Neural cell (in vitro differentiated cells): ENCODE results near the gene GOLGA6A. TPM values are rescaled to one million over a fixed set of nuclear protein-coding genes. Genes with fewer than 3 reads are reported as not detected.
"Not testable (repeated sequence)": the region's sequence is repeated elsewhere in the genome, so short reads cannot be mapped to it uniquely, and the experiment has no call there.

Source experiments
- H2AFZ ChIP-seq: fragments of 200-600, 300-800 bp; sonication (generic), shearing (Covaris generic); 2 replicates; pipeline ENCODE4 v1.6.0; 2014; ENCODE audit warnings: low read depth, mild to moderate bottlenecking, antibody characterized with exemption, low read length, moderate library complexity
- H3F3A ChIP-seq: fragments of 200-600 bp; shearing (Covaris generic); 2 replicates; pipeline ENCODE4 v1.6.1; 2016; ENCODE audit warnings: mild to moderate bottlenecking, moderate library complexity, mixed read lengths, antibody characterized with exemption, low read length; ENCODE audit not compliant: insufficient read depth, poor library complexity, severe bottlenecking
- H3K27ac ChIP-seq: fragments of 200-600, 300-800 bp; sonication (generic), shearing (Covaris generic); 2 replicates; pipeline ENCODE4 v1.5.1; 2014; ENCODE audit warnings: mild to moderate bottlenecking, low read length, moderate library complexity
- H3K27me3 ChIP-seq: fragments of 300-800, 200-600 bp; sonication (generic), shearing (Covaris generic); 2 replicates; pipeline ENCODE4 v1.6.0; 2014; ENCODE audit warnings: mild to moderate bottlenecking, low read depth, low read length, moderate library complexity; ENCODE audit not compliant: insufficient read depth
- H3K36me3 ChIP-seq: fragments of 300-800, 200-600 bp; sonication (generic), shearing (Covaris generic); 2 replicates; pipeline ENCODE4 v1.5.1; 2014; ENCODE audit warnings: mild to moderate bottlenecking, antibody characterized with exemption, low read length, moderate library complexity; ENCODE audit not compliant: insufficient read depth
- H3K4me2 ChIP-seq: fragments of 300-800, 200-600 bp; sonication (generic), shearing (Covaris generic); 2 replicates; pipeline ENCODE4 v1.6.0; 2014; ENCODE audit warnings: mild to moderate bottlenecking, low read length
- H3K4me3 ChIP-seq: fragments of 300-800, 200-600 bp; sonication (generic), shearing (Covaris generic); 2 replicates; pipeline ENCODE4 v1.5.1; 2014; ENCODE audit warnings: mild to moderate bottlenecking, low read length, moderate library complexity
- H3K79me2 ChIP-seq: fragments of 200-600 bp; shearing (Covaris generic); replicated peaks from 2 replicates; pipeline ENCODE4 v1.6.0; 2014; ENCODE audit warnings: mild to moderate bottlenecking, low read length, moderate library complexity; ENCODE audit not compliant: insufficient read depth
- H3K9ac ChIP-seq: fragments of 300-800, 200-600 bp; sonication (generic), shearing (Covaris generic); 2 replicates; pipeline ENCODE4 v1.6.1; 2016; ENCODE audit warnings: mild to moderate bottlenecking, low read length, mixed read lengths
- H3K9me2 ChIP-seq: fragments of 200-600 bp; shearing (Covaris generic); 2 replicates; pipeline ENCODE4 v1.6.1; 2016; ENCODE audit warnings: mild to moderate bottlenecking, low read length, mixed read lengths; ENCODE audit not compliant: insufficient read depth
- H3K9me3 ChIP-seq: fragments of 200-600, 300-800 bp; sonication (generic), shearing (Covaris generic); 2 replicates; pipeline ENCODE4 v1.6.1; 2016; ENCODE audit warnings: mild to moderate bottlenecking, mixed run types, low read length, moderate library complexity, mixed read lengths
- H4K20me1 ChIP-seq: fragments of 200-600 bp; shearing (Covaris generic); 2 replicates; pipeline ENCODE4 v1.6.1; 2016; ENCODE audit warnings: mild to moderate bottlenecking, mixed run types; ENCODE audit not compliant: insufficient read depth
- SMC3 ChIP-seq: fragments of 450-650 bp; conservative IDR thresholded peaks from 2 replicates; pipeline ENCODE4 v1.6.1; 2014; ENCODE audit warnings: antibody characterized with exemption, mild to moderate bottlenecking, moderate library complexity; ENCODE audit not compliant: poor library complexity
- polyA plus RNA-seq: library from polyadenylated mRNA; depleted of rRNA; stranded (reverse); fragments of >200 nt; gene quantifications from 2 replicates; pipeline ENCODE4 v1.2.3, GENCODE V29; 2014
- TF ChIP-seq, protein P1 (sequence below): fragments of 450-650 bp; IDR thresholded peaks from 2 replicates; pipeline ENCODE4 v1.5.1; 2014; ENCODE audit warnings: antibody characterized with exemption, mild to moderate bottlenecking, moderate library complexity; ENCODE audit not compliant: poor library complexity, severe bottlenecking

Gene GOLGA6A
- polyA plus RNA-seq, 1 donor from 2014 or later: 0.50 TPM

DNA sequence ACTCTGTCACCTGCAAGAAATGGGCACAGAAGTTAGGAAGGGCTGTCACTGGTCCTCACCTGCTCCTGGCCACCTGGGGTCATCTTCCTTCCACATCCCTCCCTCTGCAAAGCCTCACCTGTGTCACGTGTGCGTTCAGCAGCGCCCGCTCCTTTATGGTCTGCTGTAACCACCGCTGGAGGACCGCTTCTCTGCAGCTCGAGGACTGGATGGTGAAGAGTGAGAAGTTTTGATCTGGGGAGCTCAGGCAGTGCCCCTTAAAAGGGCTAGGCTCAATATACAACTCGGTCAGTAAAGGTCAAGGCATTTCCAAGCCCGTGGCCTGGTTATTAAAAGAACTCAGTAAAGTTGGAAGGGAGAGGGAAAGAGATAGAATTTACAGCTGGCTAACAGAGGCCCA is 6.6 kb downstream of the GOLGA6A start:
- not testable (repeated sequence) for H3F3A ChIP-seq, H3K27me3 ChIP-seq, H3K4me3 ChIP-seq, H3K4me2 ChIP-seq, H3K36me3 ChIP-seq, H2AFZ ChIP-seq, H3K79me2 ChIP-seq, H3K9me3 ChIP-seq, H3K9me2 ChIP-seq, H4K20me1 ChIP-seq, H3K27ac ChIP-seq, H3K9ac ChIP-seq

DNA sequence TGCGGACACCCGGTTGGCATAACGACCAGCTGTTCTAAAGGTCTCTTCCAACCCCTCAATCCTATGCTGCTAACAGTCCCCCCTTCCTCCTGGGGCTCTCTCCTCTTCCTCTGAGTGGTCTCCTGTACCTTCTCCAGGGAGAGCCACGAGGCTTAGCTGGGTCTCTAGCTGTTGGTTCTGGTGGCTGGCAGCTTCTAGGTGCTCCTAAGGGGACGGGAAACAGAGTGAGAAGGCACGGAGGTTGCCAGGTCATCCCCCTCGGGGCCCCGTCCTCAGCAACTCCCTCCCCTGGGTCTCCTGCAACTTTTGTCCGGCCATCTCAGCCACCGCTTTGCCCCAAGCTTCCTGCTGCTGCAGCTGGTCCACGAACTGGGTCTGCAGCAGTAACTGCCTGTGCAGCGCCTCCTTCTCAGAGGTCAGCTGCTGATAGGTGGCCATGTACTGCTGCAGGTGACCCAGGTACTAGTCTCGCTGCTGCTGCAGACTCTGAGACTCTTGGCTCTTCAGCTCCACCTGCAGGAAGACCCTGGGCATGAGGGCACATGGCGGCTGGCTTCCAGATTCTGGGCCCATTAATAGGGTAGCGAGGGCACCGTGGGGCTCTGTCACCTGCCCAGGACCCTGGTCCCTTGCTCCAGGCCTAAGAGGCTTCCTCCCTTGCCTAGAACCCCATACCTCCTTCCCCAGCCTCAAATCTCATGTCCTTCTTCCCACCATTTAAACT is 9.6 kb downstream of the GOLGA6A start:
- not testable (repeated sequence) for H3K4me3 ChIP-seq, H4K20me1 ChIP-seq, H3K36me3 ChIP-seq, H3K4me2 ChIP-seq, H2AFZ ChIP-seq, H3K79me2 ChIP-seq, H3K27ac ChIP-seq, H3K9me2 ChIP-seq, H3K9me3 ChIP-seq, H3K27me3 ChIP-seq, H3K9ac ChIP-seq, H3F3A ChIP-seq

DNA sequence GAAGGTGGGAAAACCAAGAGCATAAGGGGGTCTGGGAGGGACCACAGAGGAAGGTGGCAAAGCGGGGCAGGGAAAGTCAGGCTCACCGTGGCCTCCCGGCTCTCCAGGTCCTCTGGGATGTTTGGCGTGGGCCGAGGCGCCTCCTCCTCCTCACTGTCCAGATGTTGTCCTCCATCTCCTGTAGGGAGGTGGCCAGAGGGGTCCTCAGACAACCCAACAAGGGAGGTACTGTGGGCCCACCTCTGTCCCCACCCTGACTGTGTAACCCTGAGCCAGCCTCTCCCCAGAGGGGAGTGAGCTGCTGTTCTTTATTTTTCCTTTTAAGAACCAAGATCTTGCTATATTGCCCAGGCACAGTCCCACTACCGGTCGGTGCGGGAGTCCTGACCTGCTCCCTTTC is 10.2 kb downstream of the GOLGA6A start:
- H3K9ac ChIP-seq, H3K4me2 ChIP-seq, H3K36me3 ChIP-seq, H3K79me2 ChIP-seq, H3K27ac ChIP-seq, H3K27me3 ChIP-seq, H2AFZ ChIP-seq, H3K4me3 ChIP-seq, H3K9me3 ChIP-seq, H3K9me2 ChIP-seq, H3F3A ChIP-seq, H4K20me1 ChIP-seq: not testable (repeated sequence)

DNA sequence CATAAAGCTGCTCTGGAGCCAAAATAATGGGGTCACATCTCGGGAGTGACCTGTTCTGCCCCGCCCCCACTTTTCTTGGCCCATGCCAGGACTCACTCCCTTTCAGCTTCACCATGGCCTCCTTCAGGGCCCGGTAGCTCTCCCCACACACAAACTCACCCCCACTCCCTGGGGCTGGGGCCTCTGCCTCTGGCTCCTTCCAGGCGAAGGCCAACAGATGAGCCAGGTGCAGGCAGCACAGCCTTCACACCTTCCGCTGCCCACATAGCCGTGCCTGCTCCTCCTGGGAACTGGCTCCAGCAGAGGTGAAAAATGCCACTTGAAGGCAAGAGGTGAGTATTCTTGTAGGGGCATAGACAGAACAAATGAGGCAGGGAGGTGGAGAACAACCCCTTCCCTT is 10.7 kb downstream of the GOLGA6A start:
- H3K9me3 ChIP-seq, H3K36me3 ChIP-seq, H3K27me3 ChIP-seq, H3K4me3 ChIP-seq, H2AFZ ChIP-seq, H3K79me2 ChIP-seq, H4K20me1 ChIP-seq, H3K9me2 ChIP-seq, H3K27ac ChIP-seq, H3K4me2 ChIP-seq, H3F3A ChIP-seq, H3K9ac ChIP-seq: not testable (repeated sequence)

DNA sequence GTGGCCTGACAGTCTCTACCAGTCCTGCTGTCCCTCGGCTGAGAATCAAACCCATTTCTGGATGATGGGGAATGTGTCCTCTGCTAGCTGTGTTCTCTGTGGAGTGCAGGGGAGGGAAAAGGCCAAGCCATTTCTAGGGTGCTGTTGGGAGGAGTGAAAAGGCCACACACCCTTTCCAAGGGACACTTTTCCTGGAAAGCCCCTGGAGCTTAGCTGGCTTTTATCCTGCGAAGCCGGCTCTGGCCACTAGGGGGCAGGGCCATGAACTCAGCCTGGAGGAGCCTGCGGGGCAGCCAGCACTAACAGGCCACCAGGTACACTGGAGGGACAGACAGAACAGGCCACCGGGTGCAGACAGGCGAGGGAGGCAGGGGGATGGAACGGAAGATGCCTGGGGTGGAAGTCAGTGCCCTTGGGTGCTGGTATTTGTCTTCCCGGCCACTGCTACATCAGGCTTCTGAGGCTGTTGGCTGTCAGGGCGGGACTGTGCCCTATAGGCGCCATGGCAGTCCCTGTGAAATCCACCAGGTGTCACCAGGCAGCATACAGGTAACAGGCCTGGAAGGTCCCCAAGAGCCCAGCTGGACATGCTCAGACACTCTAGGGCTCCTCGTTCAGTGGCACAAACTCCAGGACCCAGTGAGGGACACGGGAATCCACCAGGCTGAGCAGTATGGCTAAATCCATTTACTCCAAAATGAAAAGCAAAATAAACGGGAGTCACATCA is 16.5 kb downstream of the GOLGA6A start:
- not testable (repeated sequence) for H3F3A ChIP-seq, H3K4me2 ChIP-seq, H3K36me3 ChIP-seq, H4K20me1 ChIP-seq, H3K9me3 ChIP-seq, H3K9me2 ChIP-seq, H3K4me3 ChIP-seq, H3K27me3 ChIP-seq, H2AFZ ChIP-seq, H3K27ac ChIP-seq, H3K9ac ChIP-seq, H3K79me2 ChIP-seq
- TF ChIP-seq, protein P1, sequence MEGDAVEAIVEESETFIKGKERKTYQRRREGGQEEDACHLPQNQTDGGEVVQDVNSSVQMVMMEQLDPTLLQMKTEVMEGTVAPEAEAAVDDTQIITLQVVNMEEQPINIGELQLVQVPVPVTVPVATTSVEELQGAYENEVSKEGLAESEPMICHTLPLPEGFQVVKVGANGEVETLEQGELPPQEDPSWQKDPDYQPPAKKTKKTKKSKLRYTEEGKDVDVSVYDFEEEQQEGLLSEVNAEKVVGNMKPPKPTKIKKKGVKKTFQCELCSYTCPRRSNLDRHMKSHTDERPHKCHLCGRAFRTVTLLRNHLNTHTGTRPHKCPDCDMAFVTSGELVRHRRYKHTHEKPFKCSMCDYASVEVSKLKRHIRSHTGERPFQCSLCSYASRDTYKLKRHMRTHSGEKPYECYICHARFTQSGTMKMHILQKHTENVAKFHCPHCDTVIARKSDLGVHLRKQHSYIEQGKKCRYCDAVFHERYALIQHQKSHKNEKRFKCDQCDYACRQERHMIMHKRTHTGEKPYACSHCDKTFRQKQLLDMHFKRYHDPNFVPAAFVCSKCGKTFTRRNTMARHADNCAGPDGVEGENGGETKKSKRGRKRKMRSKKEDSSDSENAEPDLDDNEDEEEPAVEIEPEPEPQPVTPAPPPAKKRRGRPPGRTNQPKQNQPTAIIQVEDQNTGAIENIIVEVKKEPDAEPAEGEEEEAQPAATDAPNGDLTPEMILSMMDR: peak; percentile 62
- TF ChIP-seq SMC3: peak; percentile 34

DNA sequence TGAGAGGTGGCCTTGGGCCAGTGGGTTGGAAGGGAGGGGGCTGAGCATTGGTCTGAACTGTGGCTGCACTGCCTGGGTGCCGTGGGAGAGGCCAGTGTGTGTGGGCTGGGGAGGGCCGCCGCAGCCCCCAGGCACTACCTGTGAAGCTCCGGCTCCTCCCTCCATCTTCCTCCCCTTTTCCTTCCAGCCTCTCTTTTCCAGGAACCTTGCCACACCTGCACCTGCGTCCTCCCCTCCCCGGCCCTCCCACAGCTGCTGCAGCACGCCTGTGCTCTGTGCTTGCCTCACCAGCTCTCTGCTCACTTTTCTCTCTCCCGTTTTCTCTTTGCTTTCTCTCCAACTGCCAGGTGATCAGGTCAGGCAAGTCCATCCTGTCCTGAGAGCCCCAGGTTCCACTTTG is 17.5 kb downstream of the GOLGA6A start:
- not testable (repeated sequence) for H3K4me2 ChIP-seq, H3K9me3 ChIP-seq, H3F3A ChIP-seq

DNA sequence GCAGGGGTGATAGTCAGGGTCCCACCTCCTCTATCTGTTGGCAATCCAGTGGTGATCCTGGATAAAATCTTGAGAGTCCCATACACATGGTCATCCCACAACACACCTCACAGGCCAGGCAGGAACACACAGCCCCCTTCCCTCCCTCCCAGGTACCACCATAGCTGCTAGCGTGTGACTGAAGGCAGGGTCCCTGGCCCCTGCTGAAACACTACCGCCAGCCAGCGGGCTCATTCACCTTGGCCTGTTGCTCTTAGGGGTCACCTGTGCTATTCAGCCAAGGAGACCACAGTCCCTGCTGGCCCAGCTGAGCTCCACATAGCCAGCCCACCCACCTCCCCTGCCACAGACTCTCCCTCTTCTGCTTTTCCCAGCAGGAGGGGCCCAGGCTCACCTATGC is 18.2 kb downstream of the GOLGA6A start:
- not testable (repeated sequence) for H3F3A ChIP-seq, H2AFZ ChIP-seq, H3K36me3 ChIP-seq, H3K9me2 ChIP-seq, H3K9ac ChIP-seq, H3K79me2 ChIP-seq, H3K27me3 ChIP-seq, H3K27ac ChIP-seq, H4K20me1 ChIP-seq, H3K4me3 ChIP-seq, H3K9me3 ChIP-seq, H3K4me2 ChIP-seq

More for the DNA sequence above, 17.5 kb downstream of the GOLGA6A start:
- not testable (repeated sequence) for H4K20me1 ChIP-seq, H3K27me3 ChIP-seq, H3K79me2 ChIP-seq, H3K36me3 ChIP-seq, H3K4me3 ChIP-seq, H2AFZ ChIP-seq, H3K27ac ChIP-seq, H3K9me2 ChIP-seq, H3K9ac ChIP-seq
